Endodermal cell (in vitro differentiated cells): ENCODE results near the gene POLR1D. TPM values are rescaled to one million over a fixed set of nuclear protein-coding genes. Genes with fewer than 3 reads are reported as not detected.

Source experiments
- DNase-seq: peaks from one replicate; pipeline ENCODE4 v3.0.0-alpha.2; 2017
- H3K27ac ChIP-seq: 2 replicates; pipeline ENCODE4 v1.5.1; 2013; ENCODE audit warnings: mild to moderate bottlenecking, low read depth, low read length, moderate library complexity
- H3K27me3 ChIP-seq: 2 replicates; pipeline ENCODE4 v1.6.1; 2013; ENCODE audit warnings: mild to moderate bottlenecking, low read length, moderate library complexity; ENCODE audit not compliant: insufficient read depth, control insufficient read depth, poor library complexity, severe bottlenecking
- H3K36me3 ChIP-seq: 2 replicates; pipeline ENCODE4 v1.7.0; 2013; ENCODE audit warnings: mild to moderate bottlenecking, low read length, moderate library complexity; ENCODE audit not compliant: control insufficient read depth, insufficient read depth
- H3K4me1 ChIP-seq: one replicate; pipeline ENCODE4 v1.7.0; 2013; ENCODE audit warnings: low read length; ENCODE audit not compliant: control insufficient read depth, insufficient read depth
- H3K4me3 ChIP-seq: 2 replicates; pipeline ENCODE4 v1.5.1; 2013; ENCODE audit warnings: mild to moderate bottlenecking, low read length, moderate library complexity
- H3K9ac ChIP-seq: 2 replicates; pipeline ENCODE4 v1.6.1; 2013; ENCODE audit warnings: mild to moderate bottlenecking, low read length, moderate library complexity; ENCODE audit not compliant: poor library complexity, severe bottlenecking; ENCODE audit errors: extremely low read depth
- H3K9me3 ChIP-seq: 2 replicates; pipeline ENCODE4 v1.6.1; 2013; ENCODE audit warnings: mild to moderate bottlenecking, low read length, moderate library complexity; ENCODE audit not compliant: control insufficient read depth
- H3K27ac Mint-ChIP-seq: 2 replicates; pipeline ENCODE4 v1.8.0; 2020; ENCODE audit warnings: mixed read lengths
- H3K27me3 Mint-ChIP-seq: 2 replicates; pipeline ENCODE4 v1.8.0; 2021; ENCODE audit warnings: mild to moderate bottlenecking, mixed read lengths; ENCODE audit not compliant: insufficient read depth
- H3K36me3 Mint-ChIP-seq: 2 replicates; pipeline ENCODE4 v1.8.0; 2020; ENCODE audit warnings: low read depth, mixed read lengths
- H3K4me1 Mint-ChIP-seq: 2 replicates; pipeline ENCODE4 v1.8.0; 2020; ENCODE audit warnings: mixed read lengths
- H3K4me3 Mint-ChIP-seq: 2 replicates; pipeline ENCODE4 v1.8.0; 2020; ENCODE audit warnings: mild to moderate bottlenecking, moderate library complexity, mixed read lengths
- H3K9me3 Mint-ChIP-seq: 2 replicates; pipeline ENCODE4 v1.8.0; 2020; ENCODE audit warnings: mild to moderate bottlenecking, mixed read lengths
- WGBS, 2 experiments: methylation state at CpG; one replicate each; pipeline versions ENCODE4 v1.1.5 to v1.1.7; 2013; ENCODE audit warnings: missing lambda C conversion rate in 2 of 2, mixed read lengths in 1 of 2; ENCODE audit not compliant: insufficient coverage in 1 of 2, insufficient read length in 1 of 2; 5-methylcytosine and 5-hydroxymethylcytosine counted together
- total RNA-seq, 2 donors: library from RNA; stranded (reverse); fragmentation: NEBNext Ultra II Directional in 1 of 2; extraction: Animal tissue kit (Norgen Biotek cat#: 25700) in 1 of 2; gene quantifications; 2 replicates in 1 of 2; 3 replicates in 1 of 2; pipeline ENCODE4 v1.2.1, GENCODE V29; 2021
- TF ChIP-seq, protein P1 (sequence below): fragments of 200-600 bp; sonication (generic); conservative IDR thresholded peaks from 2 replicates; pipeline ENCODE4 v1.5.0; 2021; ENCODE audit warnings: antibody characterized with exemption, mild to moderate bottlenecking

POLR1D gene
- total RNA-seq, 2 donors from 2014 or later, result 135 to 136 TPM

DNA sequence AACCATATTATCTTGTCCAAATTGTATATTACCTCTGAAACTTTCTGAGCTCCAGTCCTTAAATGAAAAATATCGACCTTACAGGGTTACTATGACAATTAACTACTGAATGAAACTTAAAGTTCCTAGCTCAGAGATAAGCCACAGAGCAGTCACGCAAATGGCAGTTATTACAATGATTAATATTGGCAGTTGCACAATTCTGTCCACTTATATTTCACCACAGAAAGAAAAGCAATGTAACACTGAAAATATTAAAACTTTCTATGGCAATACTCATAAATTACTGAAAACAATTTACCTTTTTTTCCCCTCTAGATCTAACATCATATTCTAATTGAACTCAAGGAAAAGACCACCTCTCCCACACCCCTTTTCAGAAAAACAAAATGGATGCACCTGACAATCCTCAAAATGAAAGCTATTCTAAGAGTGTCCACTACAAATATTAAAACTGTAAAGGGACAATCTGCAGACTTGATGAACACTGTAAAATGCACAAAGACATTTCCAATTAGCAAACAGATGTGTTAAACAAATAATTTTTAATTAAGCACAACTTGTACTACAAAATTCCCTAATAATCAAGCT is 16.0 kb upstream of the POLR1D start:
- no peaks in the 10 kb centered on the region for H3K9me3 Mint-ChIP-seq
- Histone ChIP-seq H3K27ac (no peak overlapping the region), H3K9me3 (no peaks in the 10 kb centered on the region), H3K36me3 (no peaks in the 10 kb centered on the region), H3K4me1 (no peaks in the 10 kb centered on the region), H3K4me3 (no peak overlapping the region), H3K9ac (no peak overlapping the region), H3K27me3 (no peaks in the 10 kb centered on the region)
- H3K4me1 Mint-ChIP-seq, result peaks cover 11% of the 10 kb centered on the region
- no peak overlapping the region for H3K27ac Mint-ChIP-seq
- no peaks in the 10 kb centered on the region for H3K27me3 Mint-ChIP-seq
- peaks cover 2% of the 10 kb centered on the region for H3K36me3 Mint-ChIP-seq
- TF ChIP-seq, protein P1, sequence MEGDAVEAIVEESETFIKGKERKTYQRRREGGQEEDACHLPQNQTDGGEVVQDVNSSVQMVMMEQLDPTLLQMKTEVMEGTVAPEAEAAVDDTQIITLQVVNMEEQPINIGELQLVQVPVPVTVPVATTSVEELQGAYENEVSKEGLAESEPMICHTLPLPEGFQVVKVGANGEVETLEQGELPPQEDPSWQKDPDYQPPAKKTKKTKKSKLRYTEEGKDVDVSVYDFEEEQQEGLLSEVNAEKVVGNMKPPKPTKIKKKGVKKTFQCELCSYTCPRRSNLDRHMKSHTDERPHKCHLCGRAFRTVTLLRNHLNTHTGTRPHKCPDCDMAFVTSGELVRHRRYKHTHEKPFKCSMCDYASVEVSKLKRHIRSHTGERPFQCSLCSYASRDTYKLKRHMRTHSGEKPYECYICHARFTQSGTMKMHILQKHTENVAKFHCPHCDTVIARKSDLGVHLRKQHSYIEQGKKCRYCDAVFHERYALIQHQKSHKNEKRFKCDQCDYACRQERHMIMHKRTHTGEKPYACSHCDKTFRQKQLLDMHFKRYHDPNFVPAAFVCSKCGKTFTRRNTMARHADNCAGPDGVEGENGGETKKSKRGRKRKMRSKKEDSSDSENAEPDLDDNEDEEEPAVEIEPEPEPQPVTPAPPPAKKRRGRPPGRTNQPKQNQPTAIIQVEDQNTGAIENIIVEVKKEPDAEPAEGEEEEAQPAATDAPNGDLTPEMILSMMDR, result no peak
- no peak overlapping the region for H3K4me3 Mint-ChIP-seq
- DNase-seq, result no peak
- WGBS, 2 experiments, result 93 to 100% methylated on average over 1 to 2 of the region's 2 CpGs

DNA sequence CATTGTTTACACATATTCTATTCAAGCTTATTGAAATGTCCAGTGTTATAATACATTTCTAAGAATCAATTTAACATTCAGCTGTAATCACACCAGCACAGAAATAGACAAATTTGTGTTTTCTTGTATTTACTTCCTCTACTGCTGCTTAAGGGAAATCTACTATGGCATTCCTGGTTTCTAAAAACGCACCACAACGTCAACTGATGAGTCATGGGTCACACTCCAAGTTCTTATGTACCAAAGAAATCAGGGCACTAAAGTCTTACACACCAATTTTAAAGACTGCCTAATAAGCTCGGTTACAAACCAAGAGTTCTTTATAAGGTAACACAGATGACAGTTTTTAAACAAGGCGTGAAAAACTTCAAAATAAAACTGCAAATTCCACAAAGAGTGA is 14.6 kb upstream of the POLR1D start:
- Mint-ChIP-seq H3K9me3 (no peaks in the 10 kb centered on the region), H3K36me3 (peaks cover 2% of the 10 kb centered on the region), H3K4me3 (no peak overlapping the region), H3K27ac (no peak overlapping the region), H3K27me3 (no peaks in the 10 kb centered on the region), H3K4me1 (peaks cover 11% of the 10 kb centered on the region)
- TF ChIP-seq, protein P1, result no peak
- DNase-seq, result no peak
- 79 to 81% methylated on average over 3 to 4 of the region's 4 CpGs for WGBS, 2 experiments
- Histone ChIP-seq H3K4me3 (no peak overlapping the region), H3K27me3 (no peaks in the 10 kb centered on the region), H3K36me3 (no peaks in the 10 kb centered on the region), H3K4me1 (no peaks in the 10 kb centered on the region), H3K9me3 (no peaks in the 10 kb centered on the region), H3K27ac (no peak overlapping the region), H3K9ac (no peak overlapping the region)

DNA sequence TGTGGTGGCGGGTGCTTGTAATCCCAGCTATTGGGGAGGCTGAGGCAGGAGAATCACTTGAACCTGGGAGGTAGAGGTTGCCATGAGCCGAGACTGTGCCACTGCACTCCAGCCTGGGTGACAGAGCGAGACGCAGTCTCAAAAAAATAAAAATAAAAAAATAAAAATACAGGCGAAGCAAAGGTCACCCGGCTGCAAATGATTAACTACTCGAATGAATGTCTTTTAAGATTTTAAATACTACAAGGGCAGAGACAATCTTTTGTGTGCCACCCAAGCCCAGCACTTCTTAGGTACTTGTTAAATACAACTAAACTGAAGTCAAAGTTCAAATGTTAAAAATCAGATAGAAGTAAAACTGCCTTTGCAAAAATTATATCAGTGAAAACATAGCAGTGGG is 8.1 kb upstream of the POLR1D start:
- no peak overlapping the region for H3K27ac ChIP-seq
- H3K4me3 ChIP-seq, result no peak overlapping the region
- H3K9ac ChIP-seq, result no peak overlapping the region
- no peaks in the 10 kb centered on the region for H3K27me3 Mint-ChIP-seq
- peaks cover 38% of the 10 kb centered on the region for H3K4me1 Mint-ChIP-seq
- H3K9me3 Mint-ChIP-seq, result peaks cover 17% of the 10 kb centered on the region
- no peak for DNase-seq
- TF ChIP-seq, protein P1, result no peak
- H3K36me3 ChIP-seq, result peaks cover 10% of the 10 kb centered on the region
- peaks cover 19% of the 10 kb centered on the region for H3K9me3 ChIP-seq
- H3K27ac Mint-ChIP-seq, result no peak overlapping the region
- 89 to 94% methylated on average over 5 to 7 of the region's 7 CpGs for WGBS, 2 experiments
- peaks cover 3% of the 10 kb centered on the region for H3K4me1 ChIP-seq
- no peaks in the 10 kb centered on the region for H3K27me3 ChIP-seq
- H3K36me3 Mint-ChIP-seq, result peaks cover 19% of the 10 kb centered on the region
- H3K4me3 Mint-ChIP-seq, result no peak overlapping the region
